Stomach smooth muscle (tissue), 2 donors: ENCODE data around the gene COMMD1.
"Not testable (repeated sequence)": the region's sequence is repeated elsewhere in the genome, so short reads cannot be mapped to it uniquely, and the experiment has no call there.

Experiments
- H3K27ac ChIP-seq: one replicate; pipeline ENCODE4 v1.7.0; 2013; ENCODE audit warnings: mild to moderate bottlenecking, low read length, inconsistent platforms
- H3K27me3 ChIP-seq, 2 donors: one replicate each; pipeline ENCODE4 v1.7.0; 2013; ENCODE audit warnings: low read length in 2 of 2; ENCODE audit not compliant: insufficient read depth in 2 of 2, control insufficient read depth in 1 of 2
- H3K36me3 ChIP-seq, 2 donors: one replicate each; pipeline ENCODE4 v1.7.0; 2013; ENCODE audit warnings: low read length in 2 of 2; ENCODE audit not compliant: control insufficient read depth in 2 of 2, insufficient read depth in 2 of 2
- H3K4me1 ChIP-seq: one replicate; pipeline ENCODE4 v1.7.0; 2013; ENCODE audit warnings: low read length; ENCODE audit not compliant: control insufficient read depth, insufficient read depth
- H3K4me3 ChIP-seq, 2 donors: one replicate each; pipeline ENCODE4 v1.7.0; 2013; ENCODE audit warnings: low read length in 2 of 2
- H3K9ac ChIP-seq, 2 donors: one replicate each; pipeline ENCODE4 v1.7.0; 2013; ENCODE audit warnings: low read length in 2 of 2, mild to moderate bottlenecking in 1 of 2
- H3K9me3 ChIP-seq, 2 donors: one replicate each; pipeline ENCODE4 v1.7.0; 2013; ENCODE audit warnings: low read length in 2 of 2; ENCODE audit not compliant: control insufficient read depth in 2 of 2
- donor health status: healthy.
- donor health status: Pancreatic carcinoma.

COMMD1 gene

GRCh38 chr2:61905372-61906185 is at the start of gene COMMD1:
Gene COMMD1, plus strand, starts transcription at chr2:61905674. Its CDS starts 5 bp downstream, at chr2:61905679.
- Histone ChIP-seq H3K27me3 (no peaks in the 10 kb centered on the region), H3K4me1 (peaks cover 5% of the 10 kb centered on the region), H3K36me3 (no peaks in the 10 kb centered on the region), H3K27ac (peak within 1 kb of the TSS; percentile 37), H3K9ac (peak within 1 kb of the TSS; percentile 89 to 97), H3K9me3 (no peaks in the 10 kb centered on the region), H3K4me3 (peak within 1 kb of the TSS; percentile 95 to 96)

- H3K36me3 ChIP-seq = no peaks in the 10 kb centered on the region
These were observed 48.2 kb upstream of the COMMD1 start for GRCh38 chr2:61857224-61857623.

DNA sequence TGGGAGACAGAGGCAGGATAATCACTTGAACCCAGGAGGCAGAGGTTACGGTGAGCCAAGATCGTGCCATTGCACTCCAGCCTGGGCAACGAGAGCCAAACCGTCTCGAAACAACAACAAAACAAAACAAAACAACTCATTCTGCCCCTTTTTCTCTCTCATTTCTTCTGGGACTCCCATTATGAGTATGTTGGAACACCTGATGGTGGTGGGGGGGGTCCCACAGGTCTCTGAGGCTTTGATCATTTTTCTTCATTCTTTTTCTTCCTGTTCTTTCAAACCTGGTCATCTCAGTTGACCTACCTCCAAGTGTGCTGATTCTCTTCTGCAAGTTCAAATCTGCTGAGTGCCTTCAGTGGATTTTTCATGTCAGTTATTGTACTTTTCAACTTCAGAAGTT is 43.4 kb upstream of the COMMD1 start:
- Histone ChIP-seq H3K27me3 (no peaks in the 10 kb centered on the region), H3K9ac (no peak overlapping the region), H3K36me3 (peaks cover 9 to 18% of the 10 kb centered on the region in 2 donors)

More at GRCh38 chr2:61857224-61857623, 48.2 kb upstream of the COMMD1 start:
- H3K27ac ChIP-seq = no peak overlapping the region
- H3K4me3 ChIP-seq = no peak overlapping the region
- H3K4me1 ChIP-seq = peaks cover 15% of the 10 kb centered on the region
- no peak overlapping the region for H3K9ac ChIP-seq
- no peaks in the 10 kb centered on the region for H3K9me3 ChIP-seq
- H3K27me3 ChIP-seq = no peaks in the 10 kb centered on the region

GRCh38 chr2:61866482-61867089 is 38.9 kb upstream of the COMMD1 start:
- not testable (repeated sequence) for H3K9ac ChIP-seq, H3K4me3 ChIP-seq, H3K27me3 ChIP-seq, H3K27ac ChIP-seq, H3K9me3 ChIP-seq, H3K4me1 ChIP-seq
- peaks cover 24 to 36% of the 10 kb centered on the region in 2 donors for H3K36me3 ChIP-seq

More for the DNA sequence above, 43.4 kb upstream of the COMMD1 start:
- H3K9me3 ChIP-seq = no peaks in the 10 kb centered on the region
- no peaks in the 10 kb centered on the region for H3K4me1 ChIP-seq
- no peak overlapping the region for H3K4me3 ChIP-seq
- no peak overlapping the region for H3K27ac ChIP-seq

- Histone ChIP-seq H3K4me3 (no peak overlapping the region), H3K36me3 (peaks cover 52 to 54% of the 10 kb centered on the region in 2 donors), H3K27ac (no peak overlapping the region), H3K9me3 (no peaks in the 10 kb centered on the region), H3K4me1 (no peaks in the 10 kb centered on the region), H3K9ac (no peak overlapping the region), H3K27me3 (no peaks in the 10 kb centered on the region)
These were observed 29.1 kb upstream of the COMMD1 start for GRCh38 chr2:61876400-61876799.

GRCh38 chr2:61877571-61878245 is 27.8 kb upstream of the COMMD1 start:
- Histone ChIP-seq H3K4me1 (no peaks in the 10 kb centered on the region), H3K9ac (no peak overlapping the region), H3K36me3 (peaks cover 47 to 54% of the 10 kb centered on the region in 2 donors), H3K4me3 (no peak overlapping the region), H3K27ac (no peak overlapping the region), H3K9me3 (no peaks in the 10 kb centered on the region), H3K27me3 (no peaks in the 10 kb centered on the region)

DNA sequence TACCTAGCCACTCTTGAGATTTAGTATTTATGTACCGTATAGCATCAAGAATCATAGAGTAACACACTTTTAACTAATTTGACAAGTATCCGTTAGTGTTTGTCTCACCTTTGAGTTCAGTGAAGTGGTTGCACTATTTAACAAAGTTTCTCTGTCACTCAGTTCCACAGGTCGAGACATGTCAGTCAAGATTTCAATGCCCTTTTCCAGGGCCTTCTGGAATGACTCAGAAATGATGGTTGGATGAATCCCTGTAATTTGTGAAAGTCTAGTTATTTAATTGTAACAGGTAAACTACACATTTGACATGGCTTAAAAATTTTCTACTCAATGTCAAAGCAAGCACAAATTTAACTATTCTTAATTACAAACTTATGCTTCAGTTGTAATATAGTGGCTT is 26.7 kb upstream of the COMMD1 start:
- Histone ChIP-seq H3K9me3 (no peaks in the 10 kb centered on the region), H3K9ac (no peak overlapping the region), H3K36me3 (peaks cover 54 to 59% of the 10 kb centered on the region in 2 donors), H3K27me3 (no peaks in the 10 kb centered on the region), H3K4me1 (no peaks in the 10 kb centered on the region), H3K4me3 (no peak overlapping the region), H3K27ac (no peak overlapping the region)

DNA sequence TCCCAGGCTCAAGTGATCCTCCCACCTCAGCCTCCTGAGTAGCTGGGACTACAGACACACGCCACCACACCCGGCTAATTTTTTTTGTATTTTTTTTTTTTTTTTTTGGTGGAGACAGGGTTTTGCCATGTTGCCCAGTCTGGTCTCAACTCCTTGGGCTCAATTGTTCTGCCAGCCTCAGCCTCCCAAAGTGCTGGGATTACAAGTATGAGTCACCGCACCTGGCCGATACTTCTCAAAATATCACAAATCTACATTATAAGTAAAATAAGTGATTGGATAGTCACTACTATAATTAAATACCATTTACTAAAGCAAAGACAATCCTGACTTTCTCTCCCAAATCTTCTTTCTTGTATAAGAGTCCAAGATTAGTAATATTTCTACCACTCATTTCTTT is 26.1 kb upstream of the COMMD1 start:
- H3K36me3 ChIP-seq = peaks cover 55 to 58% of the 10 kb centered on the region in 2 donors

DNA sequence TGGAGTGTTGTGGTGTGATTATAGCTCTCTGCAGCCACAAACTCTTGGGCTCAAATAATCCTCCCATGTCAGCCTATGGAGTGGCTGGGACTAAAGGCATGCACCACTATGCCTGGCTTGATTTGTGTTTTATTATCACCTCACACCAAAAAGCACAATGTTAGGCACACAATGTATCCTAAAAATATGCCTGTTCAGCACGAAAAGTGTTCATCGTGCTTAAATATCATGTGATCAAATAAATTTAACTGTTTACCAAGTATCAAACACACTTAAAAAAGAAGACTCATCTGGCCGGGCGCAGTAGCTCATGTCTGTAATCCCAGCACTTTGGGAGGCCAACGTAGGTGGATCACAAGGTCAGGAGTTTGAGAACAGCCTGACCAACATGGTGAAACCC is 22.6 kb upstream of the COMMD1 start:
- Histone ChIP-seq H3K36me3 (peaks cover 38 to 40% of the 10 kb centered on the region in 2 donors), H3K27me3 (no peaks in the 10 kb centered on the region), H3K9ac (no peak overlapping the region), H3K27ac (no peak overlapping the region), H3K4me1 (peaks cover 11% of the 10 kb centered on the region), H3K9me3 (no peaks in the 10 kb centered on the region), H3K4me3 (no peak overlapping the region)

More for the DNA sequence above, 26.1 kb upstream of the COMMD1 start:
- not testable (repeated sequence) for H3K4me1 ChIP-seq, H3K9me3 ChIP-seq, H3K27me3 ChIP-seq, H3K4me3 ChIP-seq, H3K9ac ChIP-seq, H3K27ac ChIP-seq

DNA sequence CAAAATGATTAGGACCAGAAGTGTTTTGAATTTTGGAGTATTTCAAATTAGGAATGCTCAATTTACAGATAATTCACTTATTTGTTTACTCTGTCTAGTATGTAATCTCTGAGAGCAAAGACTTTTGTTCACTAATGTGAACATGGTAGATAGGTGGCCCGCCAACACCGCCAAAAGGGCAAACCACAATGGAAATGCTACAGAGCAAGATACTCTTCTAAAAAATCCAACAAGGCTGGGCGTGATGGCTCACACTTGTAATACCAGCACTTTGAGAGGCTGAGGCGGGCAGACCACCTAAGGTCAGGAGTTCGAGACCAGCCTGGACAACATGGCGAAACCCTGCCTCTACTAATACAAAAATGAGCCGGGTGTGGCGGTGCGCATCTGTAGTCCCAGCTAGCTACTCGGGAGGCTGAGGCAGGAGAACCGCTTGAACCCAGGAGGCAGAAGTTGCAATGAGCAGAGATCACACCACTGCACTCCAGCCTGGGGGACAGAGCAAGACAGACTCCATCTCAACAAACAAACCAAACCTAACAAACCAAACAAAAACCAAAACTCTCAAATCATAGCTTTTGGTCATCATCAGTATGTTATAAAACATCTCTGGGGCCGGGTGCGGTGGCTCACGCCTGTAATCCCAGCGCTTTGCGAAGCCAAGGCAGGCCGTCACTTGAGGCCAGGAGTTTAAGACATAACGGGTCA is 19.4 kb upstream of the COMMD1 start:
- Histone ChIP-seq H3K27me3 (no peaks in the 10 kb centered on the region), H3K9ac (no peak overlapping the region), H3K4me3 (peak overlapping the region in 1 of 2 donors; percentile 96), H3K27ac (no peak overlapping the region), H3K4me1 (peaks cover 14% of the 10 kb centered on the region), H3K36me3 (peaks cover 17 to 19% of the 10 kb centered on the region in 2 donors), H3K9me3 (no peaks in the 10 kb centered on the region)
